KG1 (cell line): Measurements from ENCODE around the gene ZMYND11.
"Not testable (repeated sequence)": the region's sequence is repeated elsewhere in the genome, so short reads cannot be mapped to it uniquely, and the experiment has no call there.

Experiments used
- DNase-seq: peaks from one replicate; lab custom pipeline; 2025; lab: John Stamatoyannopoulos, UW

Gene ZMYND11

GRCh38 chr10:282294-283139 lies 147.3 kb downstream of the ZMYND11 start:
- no peak for DNase-seq

- no peak for DNase-seq
Observed at GRCh38 chr10:283140-283479, 147.9 kb downstream of the ZMYND11 start.

- no peak for DNase-seq
Observed at GRCh38 chr10:283916-284356, 148.7 kb downstream of the ZMYND11 start.

- no peak for DNase-seq
Observed at GRCh38 chr10:285216-285615, 150.0 kb downstream of the ZMYND11 start.

- no peak for DNase-seq
Observed at GRCh38 chr10:287026-287709, 151.9 kb downstream of the ZMYND11 start.

GRCh38 chr10:287814-288213 lies 152.6 kb downstream of the ZMYND11 start:
- DNase-seq: no peak

- DNase-seq: no peak
Observed at GRCh38 chr10:288316-289200, 153.3 kb downstream of the ZMYND11 start.

GRCh38 chr10:289581-289980 lies 154.3 kb downstream of the ZMYND11 start:
- DNase-seq: no peak

GRCh38 chr10:290026-290725 lies 154.9 kb downstream of the ZMYND11 start:
- DNase-seq: no peak

GRCh38 chr10:293636-294035 lies 158.4 kb downstream of the ZMYND11 start:
- DNase-seq: no peak

GRCh38 chr10:297567-297966 lies 162.3 kb downstream of the ZMYND11 start:
- DNase-seq: no peak

GRCh38 chr10:298033-298432 lies 162.8 kb downstream of the ZMYND11 start:
- DNase-seq: no peak

- no peak for DNase-seq
Observed at GRCh38 chr10:299512-299911, 164.3 kb downstream of the ZMYND11 start.

- no peak for DNase-seq
Observed at GRCh38 chr10:299969-300368, 164.7 kb downstream of the ZMYND11 start.

- DNase-seq: not testable (repeated sequence)
Observed at GRCh38 chr10:300580-300979, 165.3 kb downstream of the ZMYND11 start.

GRCh38 chr10:301536-301935 lies 166.3 kb downstream of the ZMYND11 start:
- no peak for DNase-seq
